Fibroblast of skin of back (primary cell): ENCODE data around the gene SF3B2. TPM values are rescaled to one million over a fixed set of nuclear protein-coding genes. Genes with fewer than 3 reads are reported as not detected.
"Not testable (repeated sequence)": the region's sequence is repeated elsewhere in the genome, so short reads cannot be mapped to it uniquely, and the experiment has no call there.

Source experiments
- DNase-seq: peaks from one replicate; pipeline ENCODE4 v3.0.0-alpha.2; 2013
- polyA plus RNA-seq, 2 experiments: library from polyadenylated mRNA; unstranded; fragments of 120-200 nt; gene quantifications; one replicate each; pipeline ENCODE4 v1.2.1, GENCODE V29; 2013; ENCODE audit not compliant: insufficient read length in 2 of 2

SF3B2 gene, protein sequence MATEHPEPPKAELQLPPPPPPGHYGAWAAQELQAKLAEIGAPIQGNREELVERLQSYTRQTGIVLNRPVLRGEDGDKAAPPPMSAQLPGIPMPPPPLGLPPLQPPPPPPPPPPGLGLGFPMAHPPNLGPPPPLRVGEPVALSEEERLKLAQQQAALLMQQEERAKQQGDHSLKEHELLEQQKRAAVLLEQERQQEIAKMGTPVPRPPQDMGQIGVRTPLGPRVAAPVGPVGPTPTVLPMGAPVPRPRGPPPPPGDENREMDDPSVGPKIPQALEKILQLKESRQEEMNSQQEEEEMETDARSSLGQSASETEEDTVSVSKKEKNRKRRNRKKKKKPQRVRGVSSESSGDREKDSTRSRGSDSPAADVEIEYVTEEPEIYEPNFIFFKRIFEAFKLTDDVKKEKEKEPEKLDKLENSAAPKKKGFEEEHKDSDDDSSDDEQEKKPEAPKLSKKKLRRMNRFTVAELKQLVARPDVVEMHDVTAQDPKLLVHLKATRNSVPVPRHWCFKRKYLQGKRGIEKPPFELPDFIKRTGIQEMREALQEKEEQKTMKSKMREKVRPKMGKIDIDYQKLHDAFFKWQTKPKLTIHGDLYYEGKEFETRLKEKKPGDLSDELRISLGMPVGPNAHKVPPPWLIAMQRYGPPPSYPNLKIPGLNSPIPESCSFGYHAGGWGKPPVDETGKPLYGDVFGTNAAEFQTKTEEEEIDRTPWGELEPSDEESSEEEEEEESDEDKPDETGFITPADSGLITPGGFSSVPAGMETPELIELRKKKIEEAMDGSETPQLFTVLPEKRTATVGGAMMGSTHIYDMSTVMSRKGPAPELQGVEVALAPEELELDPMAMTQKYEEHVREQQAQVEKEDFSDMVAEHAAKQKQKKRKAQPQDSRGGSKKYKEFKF
- polyA plus RNA-seq (2013, experiment 1 of 2; ENCODE audit: insufficient read length) = 223 TPM
- polyA plus RNA-seq (2013, experiment 2 of 2; ENCODE audit: insufficient read length) = 164 TPM

DNA sequence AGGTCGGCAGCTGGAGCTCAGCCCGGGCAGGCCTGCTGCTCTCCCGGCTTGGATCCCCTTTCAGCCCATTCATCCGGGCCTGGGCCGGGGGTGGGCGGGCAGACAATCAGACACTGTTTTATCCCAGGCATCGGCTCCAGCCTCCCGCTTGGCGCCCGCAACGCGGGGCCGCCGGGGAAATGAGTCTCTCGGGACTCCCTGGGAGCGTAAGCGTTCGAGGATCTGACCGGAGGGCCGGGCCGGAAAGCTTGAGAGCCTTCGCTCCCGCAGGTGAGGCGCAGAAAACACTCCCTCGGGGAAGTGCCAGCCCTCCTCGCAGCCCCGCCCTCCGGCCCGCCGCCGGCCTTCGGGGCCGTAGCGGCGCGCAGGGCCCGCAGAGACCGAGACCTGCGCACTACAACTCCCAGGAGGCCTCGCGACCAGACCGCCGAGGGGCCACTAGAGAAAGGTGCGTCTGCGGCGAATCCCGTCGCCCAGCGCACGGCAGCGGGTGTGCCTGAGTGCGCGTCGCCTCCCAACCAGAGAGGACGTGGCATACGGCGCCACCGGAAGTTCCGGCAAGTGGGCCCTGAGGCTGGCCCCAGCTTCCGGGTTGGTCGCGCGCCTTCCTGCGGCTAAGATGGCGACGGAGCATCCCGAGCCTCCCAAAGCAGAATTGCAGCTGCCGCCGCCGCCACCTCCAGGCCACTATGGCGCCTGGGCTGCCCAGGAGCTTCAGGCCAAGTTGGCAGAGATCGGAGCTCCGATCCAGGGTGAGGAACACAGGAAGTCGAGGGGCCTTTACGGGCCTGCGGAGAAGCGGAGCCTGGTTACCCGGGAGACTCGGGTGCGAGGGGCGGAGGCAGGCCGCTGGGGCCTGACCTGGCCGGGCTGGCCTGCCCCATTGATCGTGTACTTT is at the start of gene SF3B2:
Gene SF3B2, plus strand, starts transcription at position 599 of the 898 bp plus-strand sequence. Its CDS starts 21 bp downstream, at position 620.
- peak; percentile 99 for DNase-seq

GRCh38 chr11:66002648-66003225 is 49.4 kb upstream of the SF3B2 start:
- DNase-seq = no peak

GRCh38 chr11:66003291-66003690 is 48.9 kb upstream of the SF3B2 start:
- DNase-seq = no peak

DNA sequence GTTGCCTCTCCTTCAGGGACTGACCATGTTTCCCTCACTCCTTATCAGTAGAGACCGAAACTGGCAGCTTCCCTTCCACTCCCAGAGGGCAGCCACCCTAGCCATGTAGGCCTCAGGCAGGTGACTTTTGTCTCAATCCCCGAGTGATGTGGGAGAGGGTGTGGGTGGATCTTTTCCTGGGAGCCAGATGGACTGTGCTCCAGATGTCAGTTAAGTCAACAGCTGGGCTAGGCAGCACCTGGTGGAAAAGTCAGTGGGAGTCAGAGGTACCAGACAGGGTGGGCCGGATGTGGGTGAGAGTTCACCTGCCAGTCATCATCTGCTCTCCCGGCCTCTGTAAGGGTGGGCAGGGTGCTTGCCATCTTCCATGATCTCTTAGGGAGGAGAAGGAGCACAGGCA is 48.0 kb upstream of the SF3B2 start:
- no peak for DNase-seq

GRCh38 chr11:66006134-66006890 is 45.9 kb upstream of the SF3B2 start:
- no peak for DNase-seq

DNA sequence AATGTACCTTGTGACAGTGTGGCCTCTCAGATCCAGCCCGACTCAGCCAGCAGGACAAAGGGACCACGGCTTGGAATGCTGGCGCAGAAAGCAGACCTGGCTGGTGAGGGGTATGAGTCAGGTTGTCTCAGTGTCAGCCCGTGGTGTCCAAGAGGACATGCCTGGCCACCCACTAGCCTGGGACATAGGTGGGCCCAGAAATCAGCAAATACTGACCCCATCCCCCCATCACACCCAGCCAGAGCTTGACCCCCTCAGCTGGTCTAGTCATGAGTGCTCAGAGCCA is 45.3 kb upstream of the SF3B2 start:
- DNase-seq = no peak

DNA sequence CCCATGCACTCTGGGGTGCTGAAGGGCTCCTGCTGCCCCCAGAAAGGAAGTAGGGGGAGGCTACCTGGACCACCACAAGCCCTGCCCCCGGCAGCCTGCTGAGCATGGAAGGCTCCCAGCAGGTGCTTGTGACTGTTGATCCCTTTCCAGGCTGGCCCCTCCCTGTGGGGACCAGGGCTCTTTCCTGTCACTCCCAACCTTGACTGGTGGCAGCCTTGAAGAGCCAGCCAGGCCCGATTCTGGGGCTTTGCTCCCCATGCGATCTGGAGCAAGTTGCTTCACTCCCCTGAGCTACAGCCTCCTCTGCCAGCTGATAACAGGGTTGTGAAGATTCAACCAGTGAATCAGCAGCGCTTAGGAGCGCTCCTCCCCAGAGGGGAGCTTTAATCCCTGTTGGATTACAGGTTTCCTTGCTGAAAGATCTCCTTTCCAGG is 44.9 kb upstream of the SF3B2 start:
- no peak for DNase-seq

DNA sequence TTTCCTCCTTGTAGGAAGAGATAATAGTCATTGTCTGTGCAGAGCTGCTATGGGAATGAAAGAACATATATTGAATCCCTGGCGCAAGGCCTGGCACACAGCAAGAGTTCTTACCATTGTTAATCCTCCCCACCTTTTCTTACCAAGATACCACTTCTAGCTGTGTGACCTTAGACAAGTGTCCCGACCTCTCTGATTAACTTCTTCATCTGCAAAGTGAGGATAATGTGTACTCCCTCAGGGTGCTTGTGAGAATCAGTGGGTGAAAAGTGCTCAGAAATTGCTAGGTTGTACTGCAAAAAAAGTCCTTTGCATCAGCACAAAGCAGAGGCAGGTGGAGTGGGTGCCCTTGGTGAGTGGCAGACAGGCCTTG is 44.1 kb upstream of the SF3B2 start:
- no peak for DNase-seq

- DNase-seq = no peak
Observed at GRCh38 chr11:66008468-66009101, 43.6 kb upstream of the SF3B2 start.

GRCh38 chr11:66010036-66010435 is 42.1 kb upstream of the SF3B2 start:
- not testable (repeated sequence) for DNase-seq

DNA sequence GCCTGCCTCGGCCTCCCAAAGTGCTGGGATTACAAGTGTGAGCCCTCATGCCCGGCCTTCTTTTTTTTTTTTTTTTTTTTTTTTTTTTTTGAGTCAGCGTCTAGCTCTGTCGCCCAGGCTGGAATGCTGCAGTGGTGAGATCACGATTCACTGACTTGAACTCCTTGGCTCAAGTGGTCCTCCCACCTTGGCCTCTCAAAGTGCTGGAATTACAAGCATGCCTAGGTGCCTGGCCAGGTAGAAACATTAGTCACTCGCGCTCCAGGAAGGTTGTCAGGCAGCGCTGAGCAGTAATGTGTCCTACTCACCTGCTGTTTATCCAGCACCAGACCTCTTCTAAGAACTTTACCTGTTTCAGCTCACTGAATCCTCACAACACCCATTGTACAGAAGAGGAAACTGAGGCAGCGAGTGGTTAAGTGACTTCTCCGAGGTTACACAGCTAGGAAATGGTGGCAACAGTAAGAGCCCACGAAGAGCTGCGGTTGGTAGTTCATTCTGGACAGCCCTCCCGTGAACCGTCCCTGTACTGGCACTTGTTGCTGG is 40.9 kb upstream of the SF3B2 start:
- peak; percentile 72 for DNase-seq

GRCh38 chr11:66011785-66012303 is 40.3 kb upstream of the SF3B2 start, which contains the start of gene CST6:
Gene CST6 (plus strand): TSS chr11:66012008. CDS start chr11:66012045, 37 bp downstream.
- DNase-seq = no peak

DNA sequence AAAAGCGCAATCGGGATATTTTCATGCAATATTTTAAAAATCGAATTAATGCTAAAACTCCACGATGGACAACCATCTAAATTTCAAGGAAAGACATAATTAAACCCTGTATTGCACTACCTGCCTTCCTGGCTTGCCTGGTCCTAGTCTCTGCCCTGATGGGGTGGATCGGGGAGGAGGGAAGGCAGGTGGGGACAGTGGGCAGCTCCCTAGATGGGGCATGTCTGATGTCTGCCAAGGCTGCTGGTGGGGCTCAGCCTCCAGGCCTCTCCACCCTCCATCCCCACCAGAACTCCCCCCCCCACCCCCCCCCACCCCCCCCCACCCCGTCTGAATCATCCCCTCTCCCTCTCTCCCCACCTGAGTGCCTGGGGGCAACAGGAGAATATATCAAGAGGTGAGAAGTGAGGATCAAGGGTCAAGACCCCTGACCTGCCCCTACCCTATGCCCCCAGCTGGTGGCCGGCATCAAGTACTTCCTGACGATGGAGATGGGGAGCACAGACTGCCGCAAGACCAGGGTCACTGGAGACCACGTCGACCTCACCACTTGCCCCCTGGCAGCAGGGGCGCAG is 39.7 kb upstream of the SF3B2 start:
- no peak for DNase-seq

DNA sequence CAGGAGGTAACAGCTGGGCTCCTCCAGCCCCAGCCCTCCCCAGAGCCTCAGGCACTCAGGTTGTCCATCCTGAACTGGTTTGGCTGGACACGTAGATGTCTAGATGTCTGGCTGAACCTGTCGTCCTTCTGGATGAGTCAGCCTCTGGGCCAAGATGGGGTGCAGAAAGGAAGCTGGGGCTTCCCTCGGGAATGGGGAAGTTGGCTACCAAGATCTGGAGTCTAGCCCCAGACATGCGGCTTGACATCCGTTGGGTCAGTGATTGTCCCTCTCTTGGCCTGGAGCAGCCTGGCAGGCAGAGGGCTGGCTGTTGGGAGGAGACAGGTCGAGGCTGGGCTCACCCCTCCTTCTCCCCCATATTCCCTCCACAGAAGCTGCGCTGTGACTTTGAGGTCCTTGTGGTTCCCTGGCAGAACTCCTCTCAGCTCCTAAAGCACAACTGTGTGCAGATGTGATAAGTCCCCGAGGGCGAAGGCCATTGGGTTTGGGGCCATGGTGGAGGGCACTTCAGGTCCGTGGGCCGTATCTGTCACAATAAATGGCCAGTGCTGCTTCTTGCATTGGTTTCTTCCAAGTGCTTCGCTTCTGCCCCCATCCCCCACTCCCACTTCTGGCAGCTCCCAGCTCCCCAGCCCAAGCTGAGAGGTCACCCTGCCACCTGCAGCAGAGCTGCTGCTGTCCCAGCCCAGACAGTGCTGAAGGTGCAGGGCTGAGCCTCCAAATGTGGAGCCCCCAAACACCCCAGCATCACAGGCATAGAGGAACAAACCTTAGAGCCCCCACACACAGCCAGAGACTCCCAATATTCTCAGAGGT is 39.0 kb upstream of the SF3B2 start:
- no peak for DNase-seq

- no peak for DNase-seq
Observed at GRCh38 chr11:66013762-66014100, 38.4 kb upstream of the SF3B2 start.

GRCh38 chr11:66014804-66015453 is 37.2 kb upstream of the SF3B2 start:
- DNase-seq = no peak

GRCh38 chr11:66015454-66015881 is 36.7 kb upstream of the SF3B2 start:
- DNase-seq = peak; percentile 90
